Anterior cingulate cortex (tissue), 58 donors: Measurements from ENCODE around the gene DNAH5.
A peak's percentile ranks its signal among the peaks of the same experiment; 100 is the strongest.

Source experiments
- DNase-seq, 58 donors: peaks; one replicate each; lab custom pipeline; 2025; lab: John Stamatoyannopoulos, UW

Gene DNAH5

GRCh38 chr5:13735691-13736090 lies 208.8 kb downstream of the DNAH5 start:
- DNase-seq = no peak

GRCh38 chr5:13731121-13731628 lies 213.3 kb downstream of the DNAH5 start:
- no peak for DNase-seq

- DNase-seq = no peak
These were observed 235.6 kb downstream of the DNAH5 start for GRCh38 chr5:13708906-13709305.

DNA sequence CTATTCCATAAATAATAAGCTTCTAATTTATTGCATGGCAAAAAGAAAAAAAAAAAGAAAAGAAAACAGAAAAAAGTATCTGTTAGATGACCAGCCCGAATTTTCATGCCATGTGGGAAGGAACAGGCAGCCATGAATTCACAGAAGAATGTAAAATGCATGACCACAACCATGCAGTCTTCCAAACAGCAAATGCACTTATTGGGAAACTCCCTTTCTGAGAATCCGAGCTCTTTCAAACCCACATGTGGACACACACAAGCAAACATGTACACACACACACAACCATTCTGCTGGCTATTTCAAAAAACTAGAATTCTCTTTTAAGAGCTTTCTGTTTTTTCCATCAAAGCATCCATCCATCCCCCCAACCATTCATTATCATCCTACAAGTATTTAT lies 236.1 kb downstream of the DNAH5 start:
- no peak for DNase-seq

- no peak for DNase-seq
These were observed 240.1 kb downstream of the DNAH5 start for GRCh38 chr5:13704396-13704795.

GRCh38 chr5:13700626-13701025 lies 243.9 kb downstream of the DNAH5 start:
- no peak for DNase-seq

DNA sequence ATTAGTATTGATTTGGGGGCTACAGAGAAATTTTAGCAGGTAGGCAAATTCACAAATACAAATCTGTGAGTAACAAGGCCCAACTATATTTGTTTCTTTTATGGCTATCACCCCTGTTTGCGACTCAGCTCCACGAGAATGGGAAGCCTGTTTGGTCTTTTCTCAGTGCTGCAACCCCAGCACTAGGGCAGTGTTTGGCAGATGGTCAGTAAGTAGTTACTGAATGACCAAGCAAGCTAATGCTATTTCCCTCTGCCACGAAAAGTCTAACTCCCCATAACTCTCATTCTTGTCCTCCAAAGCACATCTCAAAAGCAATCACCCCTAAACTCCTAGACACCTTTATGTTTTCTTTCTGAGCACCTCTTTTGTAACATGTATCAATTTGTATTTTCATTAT lies 245.6 kb downstream of the DNAH5 start:
- no peak for DNase-seq

DNA sequence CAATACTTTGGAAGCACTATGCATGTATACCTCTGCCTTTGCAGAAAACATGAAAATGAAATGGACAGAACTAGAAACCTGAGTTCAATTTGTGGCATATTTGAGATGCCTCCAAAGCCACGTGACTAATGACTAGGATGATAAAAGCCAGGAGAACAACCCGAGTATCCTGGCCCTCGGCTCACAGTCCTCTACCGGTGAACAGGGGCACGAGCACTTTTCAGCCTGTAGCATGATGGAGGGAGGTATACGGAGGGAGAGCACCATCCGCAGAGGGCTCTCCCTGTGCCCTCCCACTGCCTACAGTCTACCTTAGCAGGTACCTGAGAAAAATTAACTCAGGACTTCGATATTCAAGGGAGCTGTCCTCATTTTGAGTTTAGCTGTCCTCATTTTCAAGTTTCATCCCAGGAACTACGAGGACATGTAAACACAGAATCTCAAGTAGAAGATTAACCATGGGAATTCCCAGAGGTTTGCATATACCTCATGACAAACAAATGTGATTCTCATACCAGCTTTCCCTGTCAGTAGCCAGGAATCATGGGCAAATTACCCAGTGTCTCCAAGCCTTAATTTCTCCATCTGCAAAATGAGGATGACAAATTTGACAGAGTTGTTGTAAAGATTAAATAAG lies 249.3 kb downstream of the DNAH5 start:
- DNase-seq = no peak

DNA sequence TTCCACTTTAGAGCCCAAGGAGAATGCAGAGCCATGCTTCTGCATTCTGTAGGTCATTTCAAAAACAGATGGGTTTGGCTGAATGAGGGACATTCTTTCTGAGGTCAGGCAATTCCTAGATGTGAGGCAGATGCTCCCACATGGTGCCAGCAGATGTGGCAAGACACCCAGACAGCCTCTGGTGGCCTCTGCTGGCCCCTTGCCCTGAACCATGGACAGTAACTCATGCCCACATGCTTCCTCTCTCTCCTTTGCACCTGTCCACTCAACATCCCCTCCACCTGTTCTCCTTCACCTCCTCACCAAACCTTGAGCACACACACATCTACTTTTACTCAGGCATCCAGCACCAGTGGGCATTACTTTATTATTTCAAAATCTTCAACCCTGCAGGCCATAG lies 252.3 kb downstream of the DNAH5 start:
- no peak for DNase-seq

DNA sequence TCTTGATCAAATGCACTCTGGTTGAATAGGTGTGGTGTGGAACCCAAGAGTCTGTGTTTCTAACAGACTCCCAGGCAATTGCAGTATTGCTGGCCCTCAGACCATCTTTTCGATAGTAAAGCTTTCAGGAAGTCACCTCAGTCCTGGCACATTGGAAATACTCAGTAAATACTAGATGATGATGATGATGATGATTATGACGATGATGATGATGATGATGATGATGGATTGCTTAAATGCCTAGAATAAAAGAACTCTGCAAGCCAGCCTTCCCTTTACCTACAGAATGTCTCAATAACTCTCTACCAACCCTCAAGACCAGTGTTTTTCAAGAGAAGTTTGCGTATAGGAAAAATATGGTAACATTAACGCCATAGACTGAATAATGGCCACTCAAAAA lies 268.0 kb downstream of the DNAH5 start:
- no peak for DNase-seq

- no peak for DNase-seq
These were observed 270.1 kb downstream of the DNAH5 start for GRCh38 chr5:13674391-13674790.

DNA sequence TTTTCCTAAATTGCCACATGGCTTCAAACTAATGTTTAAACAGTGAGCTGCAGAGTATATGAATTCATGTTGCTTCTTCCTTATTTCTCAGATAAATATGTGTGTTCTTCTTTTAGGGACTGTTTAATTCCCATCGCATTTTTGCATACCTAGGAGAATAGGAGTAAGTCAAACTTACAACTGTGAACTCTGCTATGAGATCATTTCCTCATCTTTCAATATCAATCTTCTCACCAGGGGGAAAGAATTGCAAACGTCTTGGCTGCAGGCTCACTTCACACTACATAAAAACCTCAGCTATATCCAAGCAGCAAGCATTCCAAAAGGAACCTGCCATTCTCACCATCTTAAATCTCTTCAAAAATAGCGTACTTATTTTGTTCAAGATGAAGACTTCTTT lies 271.0 kb downstream of the DNAH5 start:
- DNase-seq = no peak

GRCh38 chr5:13664377-13664776 lies 280.1 kb downstream of the DNAH5 start:
- no peak for DNase-seq

GRCh38 chr5:13662626-13663025 lies 281.9 kb downstream of the DNAH5 start:
- no peak for DNase-seq

DNA sequence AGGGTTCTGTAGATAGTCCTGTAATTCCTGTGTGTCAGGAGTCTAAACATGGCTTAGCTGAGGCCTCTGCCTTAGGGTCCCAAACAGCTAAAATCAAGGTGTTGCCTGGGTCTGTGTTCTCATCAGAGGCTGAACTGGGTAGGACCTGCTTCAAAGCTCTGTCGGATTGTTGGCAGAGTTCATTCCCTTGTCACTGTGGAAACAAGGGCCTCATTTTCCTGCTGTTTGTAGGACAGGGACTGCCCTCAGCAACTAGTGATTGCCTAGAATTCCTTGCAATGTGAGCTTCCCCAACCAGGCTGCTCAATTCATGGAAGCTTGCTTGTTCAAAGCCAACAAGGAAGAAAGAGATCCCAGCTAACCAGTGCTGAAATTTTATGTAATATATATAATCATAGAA lies 283.2 kb downstream of the DNAH5 start:
- DNase-seq = peak in 2 of 58 donors; percentile 1 to 7

- DNase-seq = no peak
These were observed 284.4 kb downstream of the DNAH5 start for GRCh38 chr5:13660072-13660471.

GRCh38 chr5:13659391-13659790 lies 285.1 kb downstream of the DNAH5 start:
- no peak for DNase-seq

DNA sequence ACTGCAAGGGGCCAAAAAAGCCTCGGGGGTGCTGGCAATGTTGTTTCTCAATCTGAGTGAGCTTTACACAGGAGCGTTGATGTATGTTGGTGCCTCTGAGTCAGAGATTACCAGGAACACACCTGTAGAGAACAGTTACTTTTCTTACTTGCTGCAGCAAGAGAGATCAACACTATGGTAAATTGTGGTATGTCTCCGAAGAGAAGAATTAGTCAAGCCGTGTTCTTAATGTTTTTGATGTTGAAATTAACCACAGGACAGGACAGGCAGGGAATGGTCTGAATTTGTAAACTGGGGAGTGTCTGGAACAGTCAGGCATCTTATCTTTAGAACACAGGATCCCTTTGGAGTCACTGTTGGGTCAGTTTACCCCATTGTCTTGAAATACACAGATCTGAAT lies 285.7 kb downstream of the DNAH5 start:
- DNase-seq = no peak

GRCh38 chr5:13658152-13658551 lies 286.3 kb downstream of the DNAH5 start:
- no peak for DNase-seq

DNA sequence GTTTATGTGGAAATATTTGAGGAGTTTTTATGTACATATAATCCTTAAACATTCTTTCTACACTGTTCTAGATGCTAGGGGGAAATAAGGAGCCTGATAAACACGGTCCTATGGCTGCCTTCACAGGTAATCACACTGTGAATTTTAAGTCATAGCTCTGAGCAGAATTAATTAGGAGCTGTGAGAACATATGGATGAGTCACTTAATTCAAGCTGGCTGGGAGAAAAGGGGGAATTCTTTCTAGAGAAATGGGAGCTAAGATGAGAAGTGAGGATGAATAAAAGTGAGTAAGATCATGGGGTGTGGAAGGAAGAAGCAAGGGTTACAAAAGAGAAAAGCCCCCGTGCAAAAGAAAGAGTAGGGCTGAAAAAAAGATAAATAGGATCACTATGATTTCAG lies 290.8 kb downstream of the DNAH5 start:
- no peak for DNase-seq

DNA sequence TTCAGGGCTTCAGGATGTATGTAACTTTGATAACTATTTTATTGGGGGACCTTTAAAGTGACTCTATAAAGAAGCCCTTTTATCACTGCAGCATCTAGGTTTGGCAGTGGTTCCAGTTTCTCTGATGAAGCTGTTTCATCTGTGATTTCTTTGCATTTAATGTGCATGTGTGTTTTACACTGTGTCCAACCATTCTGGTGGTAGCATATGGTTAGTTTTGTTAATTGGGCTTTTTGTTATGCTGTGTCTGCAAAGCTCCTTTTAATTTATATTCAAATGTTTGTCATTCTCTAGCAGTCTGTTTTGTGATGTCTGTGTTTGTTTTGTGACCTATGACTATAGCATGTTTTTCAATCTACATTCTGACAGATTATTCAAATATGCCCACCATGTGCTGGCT lies 294.8 kb downstream of the DNAH5 start:
- no peak for DNase-seq

DNA sequence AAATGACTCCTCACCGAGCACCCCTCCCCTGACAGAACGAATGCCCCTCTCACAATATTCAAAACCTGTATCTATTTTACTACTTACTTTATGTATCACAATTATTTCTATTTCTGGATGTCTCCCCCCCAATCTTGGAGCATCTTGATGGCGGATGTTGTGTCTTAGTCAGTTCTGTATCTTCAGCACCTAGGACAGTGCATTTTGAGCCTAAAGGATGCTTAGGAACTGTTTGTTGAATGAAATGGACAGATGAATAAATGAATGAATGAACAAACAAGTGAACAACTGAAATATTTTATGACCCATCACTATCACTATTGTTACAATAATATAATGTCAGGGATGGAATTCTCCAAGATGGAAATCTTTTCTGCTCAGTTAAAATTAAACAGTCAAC lies 295.7 kb downstream of the DNAH5 start:
- no peak for DNase-seq

DNA sequence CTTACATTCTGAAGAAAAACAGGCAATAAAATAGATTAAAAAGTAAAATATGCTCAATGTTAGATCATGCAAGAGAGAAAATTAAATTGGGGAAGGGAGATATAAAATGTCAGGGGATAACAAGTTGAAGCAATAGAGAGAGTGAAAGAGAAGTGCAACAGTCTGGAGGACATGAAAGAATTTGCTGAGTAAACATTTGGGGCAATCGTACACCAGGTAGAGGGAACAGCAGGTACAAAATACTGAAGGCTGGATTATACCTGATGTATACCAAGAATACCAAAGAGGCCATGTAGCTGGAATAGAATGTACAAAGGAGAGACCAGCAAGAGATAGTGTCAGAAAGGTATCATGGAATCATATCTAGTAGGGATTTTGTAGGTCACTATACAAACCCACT lies 300.8 kb downstream of the DNAH5 start:
- no peak for DNase-seq
